AG20443 (cell line): ENCODE results near the gene KRTAP10-3.
"Not testable (repeated sequence)": the region's sequence is repeated elsewhere in the genome, so short reads cannot be mapped to it uniquely, and the experiment has no call there.

Experiments used
- DNase-seq: peaks from one replicate; pipeline ENCODE4 v3.0.0; 2012; ENCODE audit warnings: low spot score, mixed read lengths

The KRTAP10-3 gene

DNA sequence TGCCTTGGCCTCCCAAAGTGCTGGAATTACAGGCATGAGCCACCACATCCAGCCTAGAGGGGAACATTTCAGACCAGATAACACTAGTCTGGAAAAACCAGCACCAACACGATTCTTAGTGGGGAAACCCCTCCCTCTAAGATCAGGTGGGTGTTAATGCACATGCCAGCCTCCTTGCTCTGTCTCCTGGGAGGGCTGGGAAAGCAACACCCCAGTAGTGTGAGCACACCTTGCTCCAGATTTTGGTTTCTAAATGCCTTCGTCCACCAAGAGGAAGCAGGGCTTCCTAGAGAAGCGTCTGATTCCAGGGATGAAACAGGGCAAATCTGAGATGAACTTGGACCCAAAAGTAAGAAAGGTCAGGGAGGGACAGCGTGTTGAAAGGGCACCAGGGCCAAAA is 12.7 kb upstream of the KRTAP10-3 start:
- no peak for DNase-seq

DNA sequence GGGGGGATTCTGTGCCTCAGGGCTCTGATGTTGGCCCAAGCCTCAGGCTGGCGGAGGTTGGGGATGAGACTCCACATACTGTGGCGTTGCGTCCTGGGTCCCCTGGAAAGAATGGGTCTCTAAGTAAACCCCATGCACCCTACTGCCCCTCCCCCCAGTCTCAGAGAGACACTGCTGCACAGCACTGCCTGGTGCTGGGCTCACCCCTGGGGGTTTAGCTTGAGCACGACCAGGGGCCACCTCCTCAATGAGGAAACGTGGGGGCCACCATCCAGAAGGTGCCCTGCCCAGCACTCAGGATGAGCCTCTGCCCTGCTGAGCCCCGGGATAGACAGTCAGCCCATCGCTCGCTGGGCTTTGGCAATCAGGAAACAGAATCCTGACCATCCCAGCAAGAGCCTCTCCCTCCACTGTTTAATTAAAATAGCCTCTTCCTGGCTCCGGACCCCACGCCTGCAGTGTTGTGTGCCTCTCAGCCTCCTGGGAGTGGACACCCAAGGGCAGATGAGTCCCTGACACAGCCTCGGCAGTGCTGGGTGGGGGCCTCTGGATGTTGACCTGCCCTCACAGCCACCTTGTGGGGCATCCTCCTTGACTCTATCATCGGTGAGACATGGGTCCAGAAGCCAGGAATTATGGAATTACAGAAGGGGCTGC is 11.4 kb upstream of the KRTAP10-3 start:
- no peak for DNase-seq

DNA sequence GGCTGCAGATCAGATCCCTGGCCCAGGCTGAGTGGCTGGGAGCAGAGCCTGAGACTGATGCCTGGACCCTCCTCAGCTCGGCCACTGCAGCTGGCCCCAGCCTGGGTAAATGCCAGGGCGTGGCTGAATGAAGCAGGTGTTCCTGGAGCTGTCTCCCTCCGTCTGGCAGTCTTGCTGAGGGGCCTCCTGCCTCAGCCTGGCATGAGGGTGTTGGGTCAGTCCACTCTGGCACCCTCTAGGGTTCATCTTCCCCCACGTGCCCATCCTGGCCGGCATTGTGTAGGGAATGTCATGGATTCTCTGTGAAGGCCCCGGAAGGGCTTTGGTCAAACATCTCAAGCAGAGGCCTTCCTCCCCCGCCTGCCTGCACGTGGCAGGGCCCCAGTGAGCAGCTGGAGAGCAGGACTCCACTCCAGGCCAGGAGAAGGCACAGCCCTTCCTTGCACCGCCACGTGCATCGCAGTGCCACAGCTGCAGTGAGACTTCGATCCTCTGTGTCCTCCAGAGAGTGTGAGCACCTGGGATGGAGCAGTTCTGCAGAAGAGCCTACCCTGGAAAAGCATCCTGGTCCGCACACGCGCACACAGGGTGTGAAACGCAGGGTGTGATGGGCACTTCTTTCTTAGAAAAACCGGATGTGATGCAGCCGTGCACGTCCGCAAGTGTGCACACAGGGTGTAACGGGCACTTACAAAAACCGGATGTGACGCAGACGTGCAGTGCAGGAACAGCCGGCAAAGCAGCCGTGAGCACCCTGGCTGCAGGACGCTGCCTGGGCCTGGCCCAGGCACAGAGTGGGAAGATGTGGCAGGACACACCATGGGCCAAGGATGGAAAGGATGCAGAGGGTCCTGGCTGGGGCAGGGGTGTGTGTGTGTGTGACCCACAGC is 10.3 kb upstream of the KRTAP10-3 start:
- DNase-seq, result no peak

DNA sequence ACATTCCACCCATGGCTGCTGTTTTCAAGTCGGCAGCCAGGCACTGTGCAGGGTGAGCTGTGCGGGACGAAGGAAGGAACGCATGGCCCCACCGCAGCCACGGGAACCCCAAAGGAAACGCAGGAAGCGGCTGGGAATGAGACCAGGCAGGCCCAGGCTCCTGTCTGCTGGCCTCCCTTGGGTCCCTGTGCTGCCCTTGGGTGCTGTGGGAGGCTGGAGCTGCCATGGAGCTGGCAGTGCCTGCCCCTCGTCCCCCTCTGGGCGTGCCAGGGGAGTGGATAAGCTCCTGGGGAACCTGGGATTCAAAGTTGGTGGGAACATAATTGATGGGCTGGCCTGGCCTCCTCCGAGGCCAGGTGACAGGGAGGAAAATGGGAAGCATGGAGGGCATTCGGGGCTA is 9.7 kb upstream of the KRTAP10-3 start:
- DNase-seq, result no peak

DNA sequence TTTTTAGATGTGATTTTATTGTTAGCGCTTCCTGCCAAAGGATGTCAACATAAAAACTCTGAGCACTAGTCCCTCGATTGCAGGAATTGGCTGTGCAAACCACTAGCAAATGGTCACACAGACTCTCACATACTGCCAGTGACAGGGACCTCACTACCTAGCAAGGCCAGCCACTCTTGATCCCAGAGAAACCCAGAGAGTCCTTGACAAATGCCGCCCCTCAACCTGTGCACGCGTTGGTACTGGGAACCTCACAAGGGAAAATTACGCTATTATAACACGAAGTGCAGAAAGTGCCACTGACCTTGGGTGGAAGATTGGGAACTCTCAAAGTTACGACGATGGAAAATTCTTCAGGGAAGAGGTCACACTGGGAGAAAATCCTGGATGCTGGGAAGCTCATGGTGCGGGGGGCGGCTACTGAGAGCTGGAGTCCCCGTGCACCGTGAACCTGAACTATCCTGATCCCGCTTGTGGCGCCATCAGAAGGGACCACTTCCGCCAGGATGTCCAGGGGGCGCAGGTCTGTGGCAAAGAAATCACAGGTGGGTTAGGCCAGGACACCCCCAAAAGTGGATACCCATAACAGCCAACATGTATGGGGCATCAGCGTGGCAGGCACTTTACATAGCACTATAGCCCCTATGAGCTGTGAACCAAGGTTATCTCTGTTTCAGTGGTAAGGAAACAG is 9.0 kb upstream of the KRTAP10-3 start:
- DNase-seq, result no peak

DNA sequence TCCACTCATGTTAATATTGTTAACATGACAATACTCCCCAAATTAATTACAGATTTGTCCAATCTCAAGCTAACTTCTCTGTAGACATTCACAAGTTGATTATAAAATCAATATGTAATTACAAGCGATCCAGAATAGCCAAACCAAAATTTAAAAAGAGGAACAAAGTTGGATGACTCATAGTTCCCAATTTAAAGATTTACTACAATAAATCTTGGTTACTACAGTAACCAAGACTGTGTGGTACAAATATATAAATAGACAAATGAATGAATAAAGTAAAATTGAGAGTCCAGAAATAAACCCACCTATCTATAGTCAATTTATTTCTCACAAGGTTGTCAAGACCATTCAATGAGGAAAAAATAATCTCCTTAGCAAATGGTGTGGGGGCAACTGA is 7.8 kb upstream of the KRTAP10-3 start:
- no peak for DNase-seq

DNA sequence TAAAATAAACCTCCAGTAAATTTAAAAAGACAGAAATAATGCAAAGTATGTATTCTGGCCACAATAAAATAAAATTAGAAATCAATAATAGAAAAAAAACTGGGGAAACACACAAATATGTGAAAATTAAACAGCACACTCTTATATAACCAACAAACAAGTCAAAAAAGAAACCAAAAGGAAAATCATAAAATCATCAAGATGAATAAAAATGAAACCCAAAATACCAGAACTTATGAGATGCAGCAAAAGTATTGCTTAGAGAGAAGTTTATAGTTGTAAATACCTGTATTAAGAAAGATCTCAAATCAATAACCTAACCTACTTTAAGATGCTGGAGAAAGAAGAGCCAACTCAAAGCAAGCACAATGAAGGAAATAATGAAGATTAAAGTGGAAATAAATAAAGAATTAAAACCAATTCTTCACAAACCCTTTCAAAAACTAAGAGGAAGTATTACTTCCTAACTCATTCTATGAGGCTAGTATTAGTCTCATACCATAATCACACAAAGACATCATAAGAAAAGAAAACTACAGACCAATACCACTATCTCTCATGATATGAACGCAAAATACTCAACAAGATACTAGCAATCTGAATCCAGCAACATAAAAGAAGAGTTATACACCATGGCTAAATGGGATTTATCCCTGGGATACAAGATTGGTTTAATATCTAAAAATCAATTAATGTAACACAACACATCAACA is 6.4 kb upstream of the KRTAP10-3 start:
- DNase-seq, result no peak

DNA sequence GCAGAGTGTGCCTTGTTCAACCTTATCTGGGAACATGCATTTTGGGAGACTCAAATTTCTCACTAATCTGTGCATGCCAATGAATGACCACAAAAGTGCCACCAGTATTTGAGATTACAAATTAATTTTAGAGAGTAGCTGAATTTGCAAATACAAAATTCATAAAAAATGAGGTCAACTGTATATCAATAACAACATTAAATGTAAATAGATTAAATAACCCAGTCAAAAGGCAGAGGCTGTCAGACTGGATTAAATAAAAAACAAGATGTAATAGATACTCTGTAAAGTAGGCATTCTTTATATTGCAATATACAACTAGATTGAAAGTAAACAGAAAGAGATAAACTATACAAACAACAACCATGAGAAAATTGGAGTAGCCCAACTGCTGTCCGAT is 5.5 kb upstream of the KRTAP10-3 start:
- DNase-seq, result no peak

DNA sequence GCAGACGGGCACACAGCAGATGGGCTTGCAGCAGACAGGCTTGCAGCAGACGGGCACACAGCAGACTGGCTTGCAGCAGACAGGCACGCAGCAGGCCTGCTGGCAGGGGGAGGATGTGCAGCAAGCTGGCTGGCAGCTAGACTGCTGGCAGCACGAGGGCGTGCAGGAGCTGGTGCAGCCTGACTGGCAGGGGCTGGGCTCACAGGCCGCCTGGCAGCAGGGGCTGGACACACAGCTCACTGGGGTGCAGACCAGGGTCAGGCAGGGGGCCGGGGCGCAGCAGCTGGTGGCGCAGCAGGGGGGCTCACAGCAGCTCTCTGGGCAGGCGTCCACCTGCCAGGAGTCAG is 293 bp downstream of the KRTAP10-3 start:
- DNase-seq, result not testable (repeated sequence)

DNA sequence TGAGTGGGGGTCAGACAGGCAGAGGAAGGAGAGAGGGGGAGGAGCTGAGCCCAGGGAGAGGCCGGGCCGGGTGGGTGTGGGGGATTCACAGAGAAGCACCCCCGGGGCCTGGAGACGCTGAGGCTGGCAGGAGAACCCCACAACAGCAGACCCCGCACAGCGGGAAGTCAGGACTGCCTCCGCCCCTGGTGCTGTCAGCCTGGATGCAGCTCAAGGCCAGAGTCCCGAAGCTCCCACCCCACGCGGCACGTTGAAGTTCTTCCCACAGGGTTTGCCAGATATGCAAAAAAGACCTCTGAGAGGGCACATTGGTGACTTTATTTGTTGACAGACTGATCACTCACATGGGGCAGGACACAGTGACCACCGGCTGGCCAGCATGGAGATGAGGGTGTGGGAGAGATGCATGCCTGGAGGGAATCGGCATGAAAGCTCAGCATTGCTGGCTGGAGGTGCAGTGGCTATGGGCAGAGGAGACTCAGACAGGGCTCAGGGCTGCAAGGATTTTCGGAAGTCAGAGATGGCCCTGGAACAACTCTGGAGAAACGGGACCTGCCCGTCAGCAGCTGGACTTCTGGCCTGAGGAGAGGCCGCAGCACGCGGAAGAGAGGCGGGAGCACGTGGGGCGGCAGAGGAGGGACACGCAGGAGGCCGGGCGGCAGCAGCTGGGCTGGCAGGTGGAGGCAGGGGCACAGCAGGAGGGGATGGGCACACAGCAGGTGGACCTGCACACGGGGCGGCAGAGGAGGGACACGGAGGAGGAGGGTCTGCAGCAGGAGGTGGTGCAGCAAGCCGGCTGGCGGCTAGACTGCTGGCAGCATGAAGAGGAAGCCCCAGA is 885 bp downstream of the KRTAP10-3 start:
- no peak for DNase-seq

DNA sequence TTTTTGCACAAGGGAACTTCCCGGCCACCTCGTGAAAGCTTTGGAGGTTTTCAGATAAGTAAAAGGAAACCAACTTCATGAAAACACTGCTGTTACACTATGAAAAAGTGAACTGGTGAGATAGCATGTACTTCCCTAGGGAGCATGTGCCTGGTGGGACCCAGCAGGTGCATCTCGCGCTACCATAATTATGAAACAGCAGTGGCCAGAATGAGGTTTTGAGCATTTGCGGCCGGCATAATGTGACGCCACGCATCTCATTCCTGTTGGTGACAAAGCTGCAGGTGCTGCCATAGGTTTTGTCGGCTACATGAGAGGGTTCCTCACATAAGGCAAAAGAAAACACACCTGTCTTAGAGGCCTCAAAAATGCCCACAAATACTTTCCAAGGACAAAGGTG is 1.7 kb downstream of the KRTAP10-3 start:
- DNase-seq, result no peak

DNA sequence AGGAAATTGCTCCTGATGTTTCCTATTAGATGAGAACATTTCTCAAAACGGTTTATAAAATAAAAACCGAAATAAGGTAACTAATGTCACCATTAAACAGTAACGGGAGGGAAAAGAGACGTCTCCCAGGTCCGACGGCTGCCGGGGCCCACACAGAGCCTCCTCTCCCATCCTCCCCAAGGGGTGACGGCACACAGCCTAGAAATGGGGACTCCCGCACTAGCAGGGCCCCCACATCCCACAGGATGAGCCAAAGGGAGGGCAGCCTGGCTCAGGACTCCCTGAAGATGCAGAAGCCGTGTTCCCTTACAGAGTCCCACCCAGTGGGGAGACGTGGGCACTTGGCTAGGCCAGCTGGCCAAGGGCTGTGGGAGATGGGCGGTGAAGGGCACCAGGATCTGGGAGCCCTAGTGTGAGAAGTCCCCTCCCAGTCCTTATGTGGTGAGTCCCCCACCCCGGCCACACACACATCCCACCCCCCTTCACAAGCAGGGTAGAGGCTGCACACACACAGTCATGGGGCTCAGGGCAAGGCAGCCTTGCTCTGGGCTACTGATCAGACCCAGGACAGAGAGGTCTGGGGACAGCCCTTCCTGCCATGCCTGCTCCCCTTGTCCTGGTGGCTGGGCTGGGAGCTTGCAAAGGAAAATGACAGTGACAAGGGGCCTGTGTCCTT is 3.3 kb downstream of the KRTAP10-3 start:
- DNase-seq, result no peak

DNA sequence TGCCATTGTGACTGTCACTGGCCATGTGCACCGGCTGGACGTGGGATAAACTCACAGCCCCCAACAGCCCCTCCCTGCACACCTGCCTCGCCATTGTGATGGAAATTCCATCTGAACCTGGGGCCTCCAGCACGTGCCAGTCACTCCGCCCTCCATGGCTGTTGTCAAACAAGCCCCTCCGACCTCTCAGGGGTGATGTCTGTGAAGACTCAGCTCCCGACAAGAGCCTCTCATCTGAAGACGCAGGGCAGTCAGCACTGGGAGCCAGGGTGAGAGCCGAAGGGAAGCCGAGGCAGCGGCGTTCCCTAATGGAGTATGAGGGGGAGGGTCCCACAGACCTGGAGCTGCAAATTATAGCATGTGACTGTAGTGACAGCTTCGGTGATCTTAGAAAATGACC is 5.9 kb downstream of the KRTAP10-3 start:
- no peak for DNase-seq

DNA sequence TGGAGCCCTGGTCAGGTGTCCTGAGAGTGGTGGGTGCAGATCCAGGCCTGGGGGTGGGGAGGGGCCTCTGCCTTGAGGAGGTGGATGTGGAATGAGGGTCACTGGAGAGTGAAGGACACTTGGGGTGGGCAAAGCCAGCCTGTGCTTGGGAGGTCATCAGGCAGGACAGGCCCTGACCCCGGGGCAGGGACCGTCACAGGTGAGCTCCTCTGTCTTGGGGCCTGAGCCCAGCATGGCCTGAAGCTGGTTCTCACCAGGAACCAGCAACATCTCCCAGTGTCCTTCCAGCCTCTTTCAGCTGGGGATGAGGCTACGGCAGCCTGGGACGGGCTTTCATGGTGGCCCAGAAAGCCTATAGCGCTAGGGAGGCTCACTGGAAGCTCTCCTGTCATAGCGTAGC is 6.5 kb downstream of the KRTAP10-3 start:
- DNase-seq, result no peak

DNA sequence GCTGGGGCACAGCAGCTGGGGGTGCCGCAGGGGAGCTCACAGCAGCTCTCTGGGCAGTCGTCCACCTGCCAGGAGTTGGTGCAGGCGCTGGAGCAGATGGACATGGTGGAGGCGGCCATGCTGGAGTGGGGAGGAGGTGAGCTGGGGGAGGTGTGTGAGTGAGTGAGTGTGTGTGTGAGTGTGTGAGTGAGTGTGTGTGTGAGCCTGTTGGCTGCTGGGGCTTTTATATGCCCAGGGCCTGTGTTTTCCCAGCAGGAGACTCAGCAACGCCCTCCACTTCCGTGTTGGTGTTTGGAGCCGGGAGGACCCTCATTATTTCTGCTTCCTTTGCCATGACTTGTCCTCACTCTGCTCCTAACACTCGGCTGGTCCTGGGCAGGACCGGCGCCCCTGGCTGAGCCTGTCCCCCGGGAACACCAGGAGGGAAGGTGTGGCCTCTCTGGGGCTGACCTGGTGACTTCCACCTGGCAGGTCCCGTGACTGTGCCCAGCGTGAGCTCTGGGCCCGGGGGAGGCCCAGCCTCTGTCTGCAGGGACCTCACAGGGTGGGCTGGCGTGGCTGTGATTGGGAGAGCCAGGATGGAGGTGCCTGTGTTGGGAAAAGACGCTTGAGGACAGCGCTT is 7.1 kb downstream of the KRTAP10-3 start, which contains the start of gene KRTAP10-2:
Gene KRTAP10-2, minus strand, starts transcription at position 166 of the 622 bp plus-strand sequence. Its CDS starts 47 bp downstream, at position 119.
- DNase-seq, result no peak

DNA sequence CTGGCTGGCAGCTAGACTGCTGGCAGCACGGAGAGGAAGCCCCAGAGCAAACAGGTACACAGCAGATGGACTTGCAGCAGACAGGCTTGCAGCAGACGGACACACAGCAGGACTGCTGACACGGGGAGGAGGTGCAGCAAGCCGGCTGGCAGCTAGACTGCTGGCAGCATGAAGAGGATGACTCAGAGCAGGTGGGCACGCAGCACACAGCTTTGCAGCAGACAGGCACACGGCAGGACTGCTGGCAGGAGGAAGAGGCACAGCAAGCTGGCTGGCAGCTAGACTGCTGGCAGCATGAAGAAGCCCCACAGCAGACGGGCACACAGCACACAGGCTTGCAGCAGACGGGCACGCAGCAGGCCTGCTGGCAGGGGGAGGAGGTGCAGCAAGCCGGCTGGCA is 7.8 kb downstream of the KRTAP10-3 start:
- DNase-seq, result no peak

DNA sequence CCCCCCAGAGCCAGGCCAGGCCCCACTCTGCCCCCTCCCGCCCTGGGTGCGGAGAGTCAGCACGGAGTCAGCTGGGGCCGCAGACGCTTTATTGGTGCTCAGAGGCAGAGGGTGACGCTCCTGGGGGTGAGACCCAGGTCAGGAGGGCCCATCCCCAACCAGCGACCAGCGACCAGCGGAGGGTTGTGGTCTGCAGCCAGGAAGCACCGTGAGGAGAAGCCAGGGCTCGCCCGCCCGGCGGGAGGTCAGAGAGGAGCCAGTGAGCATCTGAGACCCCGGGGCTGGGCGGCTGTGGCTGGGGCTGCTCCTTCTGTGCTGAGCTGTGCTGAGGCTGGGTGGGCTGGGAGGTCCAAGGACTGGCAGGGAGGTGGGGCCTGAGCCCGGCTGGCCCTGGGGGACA is 8.3 kb downstream of the KRTAP10-3 start:
- DNase-seq, result not testable (repeated sequence)

DNA sequence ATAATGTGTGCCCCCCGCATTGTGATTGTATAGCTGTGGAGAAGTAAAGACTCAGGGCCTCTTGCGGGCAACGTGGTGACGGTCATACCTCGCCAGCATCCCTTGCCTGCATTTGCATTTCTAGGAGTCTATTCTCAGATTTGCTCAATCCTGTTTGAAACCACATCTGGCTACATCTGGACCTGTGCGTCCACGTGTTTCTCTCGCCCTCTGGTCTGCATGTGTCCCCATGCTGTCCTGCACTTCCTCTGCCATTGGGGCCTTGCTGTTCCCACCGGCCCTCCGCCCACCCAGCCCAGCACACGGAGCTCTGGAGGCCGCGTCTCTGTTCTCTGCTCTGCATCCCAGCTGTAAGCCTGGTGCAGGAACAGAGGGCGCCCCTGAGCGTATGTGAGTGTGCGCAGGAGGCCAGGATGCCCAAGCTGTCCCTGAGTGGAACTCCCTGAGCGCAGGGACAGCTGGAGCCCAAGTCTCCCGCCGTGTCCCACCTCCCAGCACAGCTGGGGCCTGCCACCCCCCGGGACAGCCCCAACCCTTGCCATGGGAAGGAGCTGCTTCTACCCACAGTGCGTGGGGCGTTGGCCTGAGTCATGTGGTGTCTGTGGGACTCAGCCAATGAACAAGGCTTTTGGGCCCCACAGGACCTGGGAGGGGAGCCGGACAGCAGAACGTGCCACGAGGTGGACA is 8.9 kb downstream of the KRTAP10-3 start:
- no peak for DNase-seq

DNA sequence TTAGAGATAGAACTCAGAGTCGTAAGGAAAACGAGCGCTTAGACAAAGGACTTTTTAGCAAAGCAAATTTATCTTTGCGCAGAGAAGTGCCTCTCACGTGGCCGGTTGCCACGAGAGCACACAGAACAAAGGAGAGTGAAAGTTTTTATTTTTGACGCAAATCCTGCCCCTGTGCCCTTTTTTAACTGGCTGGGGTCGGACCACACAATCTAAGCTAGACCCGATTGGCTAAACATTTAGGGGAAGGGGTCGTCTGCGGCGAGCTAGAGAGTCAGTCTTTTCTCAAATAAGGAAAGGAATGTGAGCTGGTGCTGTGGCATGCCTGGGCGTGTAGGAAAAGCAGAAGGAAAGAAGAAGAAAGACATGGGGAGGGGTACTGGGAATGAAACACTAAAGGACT is 9.7 kb downstream of the KRTAP10-3 start:
- DNase-seq, result no peak

DNA sequence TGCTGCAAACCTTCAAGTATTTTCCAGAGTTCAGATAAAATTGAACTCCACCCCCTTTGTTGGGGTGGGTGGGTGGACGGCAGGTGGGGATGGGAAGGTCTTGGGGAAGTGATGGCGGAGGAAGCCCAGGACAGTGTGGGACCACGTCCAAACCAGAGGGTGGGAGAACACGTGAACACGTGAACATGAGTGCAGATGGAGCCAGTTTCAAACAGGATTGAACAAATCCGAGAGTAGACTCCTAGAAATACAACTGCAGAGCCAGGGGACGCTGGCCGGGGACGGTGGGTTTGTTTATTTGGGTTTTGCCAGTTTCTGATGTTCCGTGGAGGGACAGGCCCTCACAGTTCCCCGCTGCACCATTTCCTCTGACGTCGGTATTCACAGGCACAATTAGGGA is 10.2 kb downstream of the KRTAP10-3 start:
- no peak for DNase-seq
